Prostate gland (tissue), 2 donors: ENCODE measurements around the gene KARS1. TPM values are rescaled to one million over a fixed set of nuclear protein-coding genes. Genes with fewer than 3 reads are reported as not detected.

Source experiments
- DNase-seq: peaks from one replicate; pipeline ENCODE4 v3.0.0-alpha.2; 2019; ENCODE audit warnings: low spot score
- H3K27ac ChIP-seq, 2 donors: fragments of 200-600 bp; sonication (generic); 2 replicates each; pipeline ENCODE4 v1.5.1; 2017 to 2019
- H3K27me3 ChIP-seq: fragments of 200-600 bp; sonication (generic); replicated peaks from 2 replicates; pipeline ENCODE4 v1.5.1; 2019; ENCODE audit not compliant: insufficient read depth
- H3K36me3 ChIP-seq, 2 donors: fragments of 200-600 bp; sonication (generic); 1 replicate in 1 of 2; 2 replicates in 1 of 2; pipeline versions ENCODE4 v1.5.1 to v1.8.1; 2017 to 2019
- H3K4me1 ChIP-seq: fragments of 200-600 bp; sonication (generic); replicated peaks from 2 replicates; pipeline ENCODE4 v1.5.1; 2019
- H3K4me3 ChIP-seq, 2 donors: fragments of 200-600 bp; sonication (generic); 2 replicates each; pipeline ENCODE4 v1.5.1; 2017 to 2019
- H3K9me3 ChIP-seq: fragments of 200-600 bp; sonication (generic); 2 replicates; pipeline ENCODE4 v1.5.1; 2017
- CTCF ChIP-seq, 4 experiments: fragments of 200-600 bp in 2 of 4; fragments of 450-650 bp in 2 of 4; sonication (generic) in 2 of 4; IDR thresholded peaks; 1 replicate in 3 of 4; 2 replicates in 1 of 4; pipeline ENCODE4 v1.5.1; 2016 to 2019; ENCODE audit warnings: antibody characterized with exemption in 4 of 4, mild to moderate bottlenecking in 2 of 4, moderate library complexity in 2 of 4
- POLR2A ChIP-seq: fragments of 450-650 bp; IDR thresholded peaks from one replicate; pipeline ENCODE4 v1.6.1; 2016; ENCODE audit warnings: antibody characterized with exemption, mild to moderate bottlenecking
- POLR2AphosphoS5 ChIP-seq: sonication (generic); formaldehyde crosslinking; IDR thresholded peaks from one replicate; pipeline ENCODE4 v1.6.1; 2017; ENCODE audit warnings: antibody characterized with exemption
- whole genome bisulfite sequencing: methylation state at CpG from one replicate; pipeline ENCODE4 v1.1.5; 2018; 5-methylcytosine and 5-hydroxymethylcytosine counted together
- intact Hi-C: fragments of 100-400 bp; cut with DNase I; formaldehyde crosslinking; loops from one replicate; pipeline ENCODE4 v1.14.2; 2022
- total RNA-seq, 2 donors: library from RNA; depleted of rRNA; stranded (reverse); fragments of >200 nt; gene quantifications; one replicate each; pipeline ENCODE4 v1.1.0, GENCODE V29; 2016

KARS1 gene
- 100 to 1,000 TPM in 1 of 2 donors, 10 to 100 TPM in 1; 89.4 to 145 TPM for total RNA-seq

GRCh38 chr16:75647492-75648264 lies at the start of gene KARS1, which contains the start of gene TERF2IP:
Gene KARS1, minus strand, starts transcription at chr16:75647665. Its CDS starts 26 bp downstream, at chr16:75647639.
Gene TERF2IP, plus strand, starts transcription at chr16:75647773. Its CDS starts 110 bp downstream, at chr16:75647883.
- Histone ChIP-seq H3K9me3 (no peaks in the 10 kb centered on the region), H3K27ac (peak within 1 kb of the TSS; percentile 97 to 99), H3K4me1 (peaks cover 13% of the 10 kb centered on the region), H3K27me3 (no peaks in the 10 kb centered on the region), H3K4me3 (peak within 1 kb of the TSS; percentile 94 to 97), H3K36me3 (peaks cover 0 to 7% of the 10 kb centered on the region in 2 donors)
- intact Hi-C loops = loop anchor here (5.0 kb wide), 1 partner anchor 80 kb away; the partner anchor contains the start of gene GABARAPL2
- peak; percentile 94 for DNase-seq
- under 1% methylated on average over 62 of the region's 76 CpGs for WGBS
- peak in 1 of 4 experiments; percentile 20 for TF ChIP-seq CTCF (IDR thresholded peaks at IDR 0.05)
- TF ChIP-seq POLR2AphosphoS5 = peak; percentile 99
- TF ChIP-seq POLR2A = peak; percentile 98

- Histone ChIP-seq H3K27me3 (no peaks in the 10 kb centered on the region), H3K9me3 (no peaks in the 10 kb centered on the region), H3K27ac (no peak overlapping the region), H3K4me1 (no peaks in the 10 kb centered on the region), H3K36me3 (no peaks in the 10 kb centered on the region), H3K4me3 (no peak overlapping the region)
- TF ChIP-seq POLR2AphosphoS5 = no peak
- no peak for TF ChIP-seq CTCF (IDR thresholded peaks at IDR 0.05)
- no peak for TF ChIP-seq POLR2A
- intact Hi-C loops = no loop called here
- DNase-seq = no peak
- 82% methylated on average over 6 of the region's 6 CpGs for WGBS
Measured at GRCh38 chr16:75695708-75696107, 48.2 kb upstream of the KARS1 start.

- no peak for TF ChIP-seq POLR2A
- no peak for TF ChIP-seq POLR2AphosphoS5
- no peak for TF ChIP-seq CTCF (IDR thresholded peaks at IDR 0.05)
- Histone ChIP-seq H3K27ac (no peak overlapping the region), H3K4me1 (no peaks in the 10 kb centered on the region), H3K36me3 (no peaks in the 10 kb centered on the region), H3K4me3 (no peak overlapping the region), H3K9me3 (no peaks in the 10 kb centered on the region), H3K27me3 (no peaks in the 10 kb centered on the region)
- intact Hi-C loops = no loop called here
- DNase-seq = no peak
Measured at GRCh38 chr16:75687361-75687760, 39.9 kb upstream of the KARS1 start.

GRCh38 chr16:75682308-75682707 lies 34.8 kb upstream of the KARS1 start:
- Histone ChIP-seq H3K4me3 (no peak overlapping the region), H3K9me3 (no peaks in the 10 kb centered on the region), H3K36me3 (no peaks in the 10 kb centered on the region), H3K27ac (no peak overlapping the region), H3K27me3 (no peaks in the 10 kb centered on the region), H3K4me1 (no peaks in the 10 kb centered on the region)
- 91% methylated on average over 14 of the region's 14 CpGs for WGBS
- DNase-seq = no peak
- no peak for TF ChIP-seq POLR2A
- TF ChIP-seq POLR2AphosphoS5 = no peak
- TF ChIP-seq CTCF (IDR thresholded peaks at IDR 0.05) = no peak
- intact Hi-C loops = no loop called here

- no peaks in the 10 kb centered on the region for H3K36me3 ChIP-seq
- H3K9me3 ChIP-seq = no peaks in the 10 kb centered on the region
- WGBS = 84% methylated on average over 5 of the region's 5 CpGs
- H3K27ac ChIP-seq = no peak overlapping the region
- no peak for DNase-seq
- H3K4me1 ChIP-seq = no peaks in the 10 kb centered on the region
- H3K4me3 ChIP-seq = no peak overlapping the region
- H3K27me3 ChIP-seq = no peaks in the 10 kb centered on the region
- TF ChIP-seq POLR2A = no peak
- TF ChIP-seq CTCF (IDR thresholded peaks at IDR 0.05) = no peak
- no peak for TF ChIP-seq POLR2AphosphoS5
- intact Hi-C loops = no loop called here
Measured at GRCh38 chr16:75679366-75679765, 31.9 kb upstream of the KARS1 start.
